Sigmoid colon (tissue), 7 donors: ENCODE results near the gene UMODL1. TPM values are rescaled to one million over a fixed set of nuclear protein-coding genes. Genes with fewer than 3 reads are reported as not detected.

Experiments used
- DNase-seq: peaks from one replicate; pipeline ENCODE4 v3.0.0-alpha.2; 2019
- H3K27ac ChIP-seq, 4 donors: fragments of 200-600 bp; sonication (generic); one replicate each; pipeline ENCODE4 v1.5.1; 2016 to 2019; ENCODE audit warnings: mild to moderate bottlenecking in 1 of 4
- H3K27me3 ChIP-seq, 3 donors: fragments of 200-600 bp; sonication (generic); one replicate each; pipeline ENCODE4 v1.5.1; 2019; ENCODE audit warnings: mild to moderate bottlenecking in 1 of 3
- H3K36me3 ChIP-seq, 4 donors: fragments of 200-600 bp; sonication (generic); one replicate each; pipeline ENCODE4 v1.5.1; 2016 to 2019
- H3K4me1 ChIP-seq, 4 donors: fragments of 200-600 bp; sonication (generic); one replicate each; pipeline ENCODE4 v1.5.1; 2017 to 2019
- H3K4me3 ChIP-seq, 4 donors: fragments of 200-600 bp; sonication (generic); one replicate each; pipeline ENCODE4 v1.5.1; 2017 to 2019; ENCODE audit warnings: mild to moderate bottlenecking in 2 of 4, moderate library complexity in 1 of 4
- H3K9me3 ChIP-seq, 4 donors: fragments of 200-600 bp in 3 of 4; sonication (generic) in 3 of 4; one replicate each; pipeline versions ENCODE4 v1.5.1 to v1.6.1; 2013 to 2019
- EP300 ChIP-seq, 4 donors: sonication (generic); formaldehyde crosslinking; IDR thresholded peaks; one replicate each; pipeline ENCODE4 v1.6.1; 2017; ENCODE audit warnings: antibody characterized with exemption in 4 of 4
- POLR2A ChIP-seq, 2 donors: fragments of 450-650 bp; IDR thresholded peaks; one replicate each; pipeline ENCODE4 v1.6.1; 2016; ENCODE audit warnings: antibody characterized with exemption in 2 of 2, mild to moderate bottlenecking in 2 of 2, moderate library complexity in 2 of 2
- POLR2AphosphoS5 ChIP-seq, 4 donors: sonication (generic); formaldehyde crosslinking; IDR thresholded peaks; one replicate each; pipeline ENCODE4 v1.6.1; 2017; ENCODE audit warnings: antibody characterized with exemption in 4 of 4
- WGBS, 2 donors: extraction: QIAGEN DNeasy Blood & Tissue Kit; methylation state at CpG; one replicate each; pipeline ENCODE4 v1.1.7; 2013; 5-methylcytosine and 5-hydroxymethylcytosine counted together
- intact Hi-C: fragments of 100-400 bp; cut with DNase I; formaldehyde crosslinking; loops from one replicate; pipeline ENCODE4 v1.15.1; 2023
- polyA plus RNA-seq, 3 donors: library from polyadenylated mRNA; stranded (reverse); fragments of 200-250 nt; gene quantifications; one replicate each; pipeline ENCODE4 v1.2.3, GENCODE V29; 2013
- total RNA-seq, 4 donors: library from RNA; depleted of rRNA; stranded (reverse); fragments of >200 nt; gene quantifications; one replicate each; pipeline ENCODE4 v1.1.0, GENCODE V29; 2016
- TF ChIP-seq, protein P1 (sequence below), 4 experiments: fragments of 450-650 bp in 3 of 4; fragments of 200-600 bp in 1 of 4; IDR thresholded peaks; one replicate each; pipeline ENCODE4 v1.5.1; 2016 to 2019; ENCODE audit warnings: antibody characterized with exemption in 4 of 4, mild to moderate bottlenecking in 3 of 4, moderate library complexity in 2 of 4
- donor health status: healthy with polysubstance abuse.
- donor health status: Bipolar disorder and iron deficiency.
- donor health status: healthy.

The UMODL1 gene
- total and polyA plus RNA-seq, 7 donors = 0.13 to 0.23 TPM; not detected in 5

DNA sequence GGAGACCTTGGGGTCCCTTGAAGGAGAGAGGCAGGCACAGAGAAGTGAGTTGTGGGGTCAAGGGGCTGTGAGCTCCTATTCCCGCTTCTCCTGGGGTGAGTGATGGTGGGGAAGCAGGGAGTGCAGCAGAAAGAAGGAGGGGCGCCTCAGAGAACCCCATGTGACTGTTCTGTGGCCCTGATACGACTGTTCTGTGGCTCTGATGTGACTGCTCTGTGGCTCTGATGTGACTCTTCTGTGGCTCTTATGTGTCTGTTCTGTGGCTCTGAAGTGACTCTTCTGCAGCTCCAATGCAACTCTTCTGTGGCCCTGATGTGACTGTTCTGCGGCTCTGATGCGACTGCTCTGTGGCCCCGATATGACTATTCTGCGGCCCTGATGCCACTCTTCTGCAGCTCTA is 29.9 kb upstream of the UMODL1 start:
- intact Hi-C loops = no loop called here
- Histone ChIP-seq H3K36me3 (no peaks in the 10 kb centered on the region), H3K4me3 (no peak overlapping the region), H3K27me3 (no peaks in the 10 kb centered on the region), H3K4me1 (peaks cover 0 to 19% (median 10%) of the 10 kb centered on the region in 4 donors), H3K27ac (peak overlapping the region in 1 of 4 donors; percentile 73), H3K9me3 (no peaks in the 10 kb centered on the region)
- DNase-seq = no peak
- TF ChIP-seq POLR2AphosphoS5 (IDR thresholded peaks at IDR 0.05) = no peak
- no peak for TF ChIP-seq POLR2A (IDR thresholded peaks at IDR 0.05)
- TF ChIP-seq, protein P1, sequence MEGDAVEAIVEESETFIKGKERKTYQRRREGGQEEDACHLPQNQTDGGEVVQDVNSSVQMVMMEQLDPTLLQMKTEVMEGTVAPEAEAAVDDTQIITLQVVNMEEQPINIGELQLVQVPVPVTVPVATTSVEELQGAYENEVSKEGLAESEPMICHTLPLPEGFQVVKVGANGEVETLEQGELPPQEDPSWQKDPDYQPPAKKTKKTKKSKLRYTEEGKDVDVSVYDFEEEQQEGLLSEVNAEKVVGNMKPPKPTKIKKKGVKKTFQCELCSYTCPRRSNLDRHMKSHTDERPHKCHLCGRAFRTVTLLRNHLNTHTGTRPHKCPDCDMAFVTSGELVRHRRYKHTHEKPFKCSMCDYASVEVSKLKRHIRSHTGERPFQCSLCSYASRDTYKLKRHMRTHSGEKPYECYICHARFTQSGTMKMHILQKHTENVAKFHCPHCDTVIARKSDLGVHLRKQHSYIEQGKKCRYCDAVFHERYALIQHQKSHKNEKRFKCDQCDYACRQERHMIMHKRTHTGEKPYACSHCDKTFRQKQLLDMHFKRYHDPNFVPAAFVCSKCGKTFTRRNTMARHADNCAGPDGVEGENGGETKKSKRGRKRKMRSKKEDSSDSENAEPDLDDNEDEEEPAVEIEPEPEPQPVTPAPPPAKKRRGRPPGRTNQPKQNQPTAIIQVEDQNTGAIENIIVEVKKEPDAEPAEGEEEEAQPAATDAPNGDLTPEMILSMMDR (IDR thresholded peaks at IDR 0.05) = no peak
- TF ChIP-seq EP300 (IDR thresholded peaks at IDR 0.05) = no peak
- 90 to 97% methylated on average over 7 of the region's 7 CpGs for WGBS, 2 donors

GRCh38 chr21:42041711-42042110 is 29.4 kb upstream of the UMODL1 start:
- TF ChIP-seq, protein P1 (IDR thresholded peaks at IDR 0.05) = no peak
- TF ChIP-seq POLR2AphosphoS5 (IDR thresholded peaks at IDR 0.05) = no peak
- H3K27me3 ChIP-seq = no peaks in the 10 kb centered on the region
- no peaks in the 10 kb centered on the region for H3K9me3 ChIP-seq
- H3K4me3 ChIP-seq = no peak overlapping the region
- H3K27ac ChIP-seq = no peak overlapping the region
- no peak for DNase-seq
- H3K36me3 ChIP-seq = no peaks in the 10 kb centered on the region
- peaks cover 0 to 19% (median 10%) of the 10 kb centered on the region in 4 donors for H3K4me1 ChIP-seq
- WGBS, 2 donors = 63 to 64% methylated on average over 4 of the region's 4 CpGs
- intact Hi-C loops = no loop called here

DNA sequence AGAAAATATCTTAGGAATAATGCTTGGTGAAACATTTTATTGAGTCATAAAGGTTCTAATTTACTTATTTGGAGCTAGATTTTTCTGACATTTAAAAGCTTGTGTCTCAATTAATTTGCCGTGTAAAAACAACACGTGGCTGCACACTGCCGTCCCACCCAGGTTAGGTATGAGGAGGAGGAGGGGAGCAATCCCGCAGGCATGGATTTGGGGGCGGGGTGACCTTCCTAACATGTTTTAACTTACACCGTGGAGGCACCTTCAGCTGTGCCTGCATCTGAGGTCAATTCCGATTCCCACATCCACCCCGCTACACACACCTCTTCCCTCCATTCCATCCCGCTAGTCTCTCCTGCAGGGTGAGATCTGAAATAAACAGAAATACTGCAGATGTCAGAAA is 28.5 kb upstream of the UMODL1 start:
- intact Hi-C loops = no loop called here
- Histone ChIP-seq H3K27me3 (no peaks in the 10 kb centered on the region), H3K36me3 (no peaks in the 10 kb centered on the region), H3K4me1 (peaks cover 0 to 19% (median 13%) of the 10 kb centered on the region in 4 donors), H3K9me3 (no peaks in the 10 kb centered on the region), H3K4me3 (no peak overlapping the region), H3K27ac (no peak overlapping the region)
- no peak for DNase-seq
- 64 to 80% methylated on average over 9 of the region's 9 CpGs for WGBS, 2 donors
- TF ChIP-seq, protein P1 (IDR thresholded peaks at IDR 0.05) = no peak
- TF ChIP-seq POLR2A (IDR thresholded peaks at IDR 0.05) = no peak
- no peak for TF ChIP-seq EP300 (IDR thresholded peaks at IDR 0.05)
- no peak for TF ChIP-seq POLR2AphosphoS5 (IDR thresholded peaks at IDR 0.05)

DNA sequence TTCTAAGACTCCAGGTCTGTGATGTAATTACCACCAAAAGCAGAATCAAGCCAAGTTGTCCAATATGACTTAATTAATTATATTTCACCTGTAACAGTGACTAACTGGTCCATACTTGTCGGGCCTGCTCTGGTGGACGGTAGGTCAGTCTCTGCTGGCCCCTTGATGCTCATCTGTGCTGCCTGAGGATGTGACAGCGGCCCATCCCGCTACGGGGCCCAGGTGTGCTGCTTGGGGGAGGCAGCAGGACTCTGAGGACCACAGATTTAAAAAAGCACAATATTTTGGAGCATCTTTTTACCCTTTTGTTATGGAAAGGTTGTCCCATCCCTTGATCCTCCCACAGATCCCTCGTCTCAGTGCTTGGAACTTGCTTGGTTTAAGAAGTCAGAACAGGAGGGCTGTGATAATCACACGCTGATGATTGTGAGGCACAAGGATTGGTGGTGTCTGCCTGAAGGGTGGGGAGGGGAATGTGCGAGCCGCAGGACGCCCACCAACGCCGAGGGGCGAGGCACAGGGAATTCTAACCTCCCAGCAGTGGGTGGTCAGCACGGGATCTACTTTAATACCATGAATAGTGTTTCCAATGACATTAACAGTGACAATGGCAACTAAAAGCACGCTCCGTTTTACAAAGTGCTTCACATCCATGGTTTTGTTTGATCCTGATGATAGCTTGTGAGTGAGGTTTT is 27.8 kb upstream of the UMODL1 start:
- H3K27me3 ChIP-seq = no peaks in the 10 kb centered on the region
- no peak overlapping the region for H3K4me3 ChIP-seq
- TF ChIP-seq, protein P1 (IDR thresholded peaks at IDR 0.05) = no peak
- no peak for TF ChIP-seq POLR2A (IDR thresholded peaks at IDR 0.05)
- TF ChIP-seq EP300 (IDR thresholded peaks at IDR 0.05) = no peak
- TF ChIP-seq POLR2AphosphoS5 (IDR thresholded peaks at IDR 0.05) = no peak
- peaks cover 0 to 25% (median 15%) of the 10 kb centered on the region in 4 donors for H3K4me1 ChIP-seq
- no peaks in the 10 kb centered on the region for H3K36me3 ChIP-seq
- H3K27ac ChIP-seq = no peak overlapping the region
- intact Hi-C loops = no loop called here
- WGBS, 2 donors = 90 to 91% methylated on average over 16 of the region's 16 CpGs
- DNase-seq = no peak
- no peaks in the 10 kb centered on the region for H3K9me3 ChIP-seq

DNA sequence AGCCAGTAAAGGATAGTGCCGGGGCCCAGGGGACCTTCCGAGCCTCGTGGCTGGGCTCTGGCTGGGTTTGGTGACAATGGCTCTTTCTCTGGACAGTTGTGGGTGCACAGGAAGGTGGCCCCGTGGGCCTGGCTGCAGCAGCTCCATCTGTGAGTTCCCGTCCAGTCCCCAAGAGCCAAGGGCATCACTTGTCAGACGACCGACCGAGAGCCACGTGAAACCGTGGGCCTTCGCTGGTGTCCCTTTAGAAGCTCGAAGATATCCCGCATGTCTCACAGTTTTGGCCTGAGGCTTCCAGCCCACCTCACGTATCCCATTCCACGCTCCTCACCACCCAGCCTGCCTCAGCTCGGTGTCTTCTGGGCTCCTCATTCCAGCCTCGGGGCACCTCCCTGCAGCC is 27.2 kb upstream of the UMODL1 start:
- no peak for DNase-seq

More for the DNA sequence above, 27.2 kb upstream of the UMODL1 start:
- Histone ChIP-seq H3K27ac (no peak overlapping the region), H3K9me3 (no peaks in the 10 kb centered on the region), H3K4me3 (no peak overlapping the region), H3K36me3 (no peaks in the 10 kb centered on the region), H3K27me3 (no peaks in the 10 kb centered on the region), H3K4me1 (peaks cover 0 to 28% (median 18%) of the 10 kb centered on the region in 4 donors)
- TF ChIP-seq POLR2A (IDR thresholded peaks at IDR 0.05) (no peak), POLR2AphosphoS5 (IDR thresholded peaks at IDR 0.05) (no peak), EP300 (IDR thresholded peaks at IDR 0.05) (no peak)
- TF ChIP-seq, protein P1 (IDR thresholded peaks at IDR 0.05) = no peak
- 90 to 94% methylated on average over 17 of the region's 17 CpGs for WGBS, 2 donors
- intact Hi-C loops = no loop called here
